Measurements from ENCODE around the gene CDC42BPB.
A peak's percentile ranks its signal among the peaks of the same experiment; 100 is the strongest.
"Not testable (repeated sequence)": the region's sequence is repeated elsewhere in the genome, so short reads cannot be mapped to it uniquely, and the experiment has no call there.

CDC42BPB gene

GRCh38 chr14:103058164-103059055 lies 1.1 kb upstream of the CDC42BPB start:
- Mint-ChIP-seq H3K27me3 (ENCODE audit: low read depth) (peaks cover 57% of the 10 kb centered on the region), H3K36me3 (ENCODE audit: low read depth) (no peaks in the 10 kb centered on the region), H3K27ac (no peak overlapping the region), H3K4me3 (no peak overlapping the region), H3K4me1 (ENCODE audit: low read depth) (no peaks in the 10 kb centered on the region), H3K9me3 (no peaks in the 10 kb centered on the region)
- DNase-seq (ENCODE audit: low spot score): no peak

- H3K9me3 Mint-ChIP-seq: no peaks in the 10 kb centered on the region
- no peak overlapping the region for H3K4me3 Mint-ChIP-seq
- no peaks in the 10 kb centered on the region for H3K4me1 Mint-ChIP-seq (ENCODE audit: low read depth)
- no peak overlapping the region for H3K27ac Mint-ChIP-seq
- peaks cover 53% of the 10 kb centered on the region for H3K27me3 Mint-ChIP-seq (ENCODE audit: low read depth)
- no peaks in the 10 kb centered on the region for H3K36me3 Mint-ChIP-seq (ENCODE audit: low read depth)
- DNase-seq (ENCODE audit: low spot score): no peak
Observed at GRCh38 chr14:103057028-103057371, 349 bp downstream of the CDC42BPB start.

- peaks cover 48% of the 10 kb centered on the region for H3K27me3 Mint-ChIP-seq (ENCODE audit: low read depth)
- peak overlapping the region; percentile 42 for H3K4me3 Mint-ChIP-seq
- DNase-seq (ENCODE audit: low spot score): no peak
- no peaks in the 10 kb centered on the region for H3K9me3 Mint-ChIP-seq
- H3K4me1 Mint-ChIP-seq (ENCODE audit: low read depth): no peaks in the 10 kb centered on the region
- no peak overlapping the region for H3K27ac Mint-ChIP-seq
- no peaks in the 10 kb centered on the region for H3K36me3 Mint-ChIP-seq (ENCODE audit: low read depth)
Observed at GRCh38 chr14:103056322-103057027, 874 bp downstream of the CDC42BPB start.

- Mint-ChIP-seq H3K27ac (no peak overlapping the region), H3K36me3 (ENCODE audit: low read depth) (no peaks in the 10 kb centered on the region), H3K4me3 (peak overlapping the region; percentile 60), H3K27me3 (ENCODE audit: low read depth) (peaks cover 47% of the 10 kb centered on the region), H3K9me3 (no peaks in the 10 kb centered on the region), H3K4me1 (ENCODE audit: low read depth) (no peaks in the 10 kb centered on the region)
- DNase-seq (ENCODE audit: low spot score): no peak
Observed at GRCh38 chr14:103055695-103056094, 1.7 kb downstream of the CDC42BPB start.

- no peak for DNase-seq (ENCODE audit: low spot score)
- Mint-ChIP-seq H3K9me3 (no peaks in the 10 kb centered on the region), H3K4me1 (ENCODE audit: low read depth) (no peaks in the 10 kb centered on the region), H3K27ac (no peak overlapping the region), H3K27me3 (ENCODE audit: low read depth) (peaks cover 22% of the 10 kb centered on the region), H3K4me3 (no peak overlapping the region), H3K36me3 (ENCODE audit: low read depth) (no peaks in the 10 kb centered on the region)
Observed at GRCh38 chr14:103052407-103052806, 4.9 kb downstream of the CDC42BPB start.

- Mint-ChIP-seq H3K9me3 (no peaks in the 10 kb centered on the region), H3K27ac (no peak overlapping the region), H3K4me3 (no peak overlapping the region), H3K4me1 (ENCODE audit: low read depth) (no peaks in the 10 kb centered on the region), H3K36me3 (ENCODE audit: low read depth) (no peaks in the 10 kb centered on the region), H3K27me3 (ENCODE audit: low read depth) (peaks cover 17% of the 10 kb centered on the region)
- DNase-seq (ENCODE audit: low spot score): no peak
Observed at GRCh38 chr14:103050935-103051334, 6.4 kb downstream of the CDC42BPB start.

GRCh38 chr14:103047453-103047852 lies 9.9 kb downstream of the CDC42BPB start:
- not testable (repeated sequence) for H3K36me3 Mint-ChIP-seq (ENCODE audit: low read depth); H3K4me1 Mint-ChIP-seq (ENCODE audit: low read depth); H3K27ac Mint-ChIP-seq; H3K27me3 Mint-ChIP-seq (ENCODE audit: low read depth); DNase-seq (ENCODE audit: low spot score); H3K4me3 Mint-ChIP-seq; H3K9me3 Mint-ChIP-seq

- Mint-ChIP-seq H3K4me3 (no peak overlapping the region), H3K27me3 (ENCODE audit: low read depth) (no peaks in the 10 kb centered on the region), H3K4me1 (ENCODE audit: low read depth) (peaks cover 2% of the 10 kb centered on the region), H3K36me3 (ENCODE audit: low read depth) (no peaks in the 10 kb centered on the region), H3K27ac (no peak overlapping the region), H3K9me3 (no peaks in the 10 kb centered on the region)
- no peak for DNase-seq (ENCODE audit: low spot score)
Observed at GRCh38 chr14:103045371-103045869, 11.9 kb downstream of the CDC42BPB start.

GRCh38 chr14:103043257-103044015 lies 13.9 kb downstream of the CDC42BPB start:
- H3K36me3 Mint-ChIP-seq (ENCODE audit: low read depth): no peaks in the 10 kb centered on the region
- H3K27me3 Mint-ChIP-seq (ENCODE audit: low read depth): peaks cover 5% of the 10 kb centered on the region
- no peaks in the 10 kb centered on the region for H3K9me3 Mint-ChIP-seq
- no peak overlapping the region for H3K27ac Mint-ChIP-seq
- DNase-seq (ENCODE audit: low spot score): no peak
- no peak overlapping the region for H3K4me3 Mint-ChIP-seq
- H3K4me1 Mint-ChIP-seq (ENCODE audit: low read depth): peaks cover 2% of the 10 kb centered on the region

- H3K9me3 Mint-ChIP-seq: no peaks in the 10 kb centered on the region
- no peak for DNase-seq (ENCODE audit: low spot score)
- peaks cover 2% of the 10 kb centered on the region for H3K4me1 Mint-ChIP-seq (ENCODE audit: low read depth)
- H3K27ac Mint-ChIP-seq: no peak overlapping the region
- no peaks in the 10 kb centered on the region for H3K36me3 Mint-ChIP-seq (ENCODE audit: low read depth)
- peaks cover 5% of the 10 kb centered on the region for H3K27me3 Mint-ChIP-seq (ENCODE audit: low read depth)
- H3K4me3 Mint-ChIP-seq: no peak overlapping the region
Observed at GRCh38 chr14:103041464-103041863, 15.9 kb downstream of the CDC42BPB start.

- Mint-ChIP-seq H3K36me3 (ENCODE audit: low read depth) (no peaks in the 10 kb centered on the region), H3K4me3 (no peak overlapping the region), H3K9me3 (no peaks in the 10 kb centered on the region), H3K4me1 (ENCODE audit: low read depth) (no peaks in the 10 kb centered on the region), H3K27ac (no peak overlapping the region), H3K27me3 (ENCODE audit: low read depth) (no peaks in the 10 kb centered on the region)
- no peak for DNase-seq (ENCODE audit: low spot score)
Observed at GRCh38 chr14:103033681-103034096, 23.7 kb downstream of the CDC42BPB start.

GRCh38 chr14:103031956-103032355 lies 25.4 kb downstream of the CDC42BPB start:
- Mint-ChIP-seq H3K27ac (no peak overlapping the region), H3K9me3 (no peaks in the 10 kb centered on the region), H3K36me3 (ENCODE audit: low read depth) (no peaks in the 10 kb centered on the region), H3K4me1 (ENCODE audit: low read depth) (no peaks in the 10 kb centered on the region), H3K27me3 (ENCODE audit: low read depth) (no peaks in the 10 kb centered on the region), H3K4me3 (no peak overlapping the region)
- no peak for DNase-seq (ENCODE audit: low spot score)

- no peaks in the 10 kb centered on the region for H3K4me1 Mint-ChIP-seq (ENCODE audit: low read depth)
- no peak overlapping the region for H3K27ac Mint-ChIP-seq
- no peak overlapping the region for H3K4me3 Mint-ChIP-seq
- no peaks in the 10 kb centered on the region for H3K36me3 Mint-ChIP-seq (ENCODE audit: low read depth)
- no peak for DNase-seq (ENCODE audit: low spot score)
- H3K27me3 Mint-ChIP-seq (ENCODE audit: low read depth): no peaks in the 10 kb centered on the region
- no peaks in the 10 kb centered on the region for H3K9me3 Mint-ChIP-seq
Observed at GRCh38 chr14:103031566-103031911, 25.8 kb downstream of the CDC42BPB start.

All from T-helper 2 cell treated with Interferon-gamma antibody and Interleukin-4, amounts not matched to agents 5 μg/mL and 100 μg/mL, for 36 hours (primary cell).